GM21367 (cell line): ENCODE results near the gene RPUSD1.
"Not testable (repeated sequence)": the region's sequence is repeated elsewhere in the genome, so short reads cannot be mapped to it uniquely, and the experiment has no call there.

Experiments used
- ATAC-seq: cut with Tn5 transposase; IDR thresholded peaks from one replicate; pipeline ENCODE4 v1.9.1; 2021; ENCODE audit not compliant: unreplicated experiment

The RPUSD1 gene, protein sequence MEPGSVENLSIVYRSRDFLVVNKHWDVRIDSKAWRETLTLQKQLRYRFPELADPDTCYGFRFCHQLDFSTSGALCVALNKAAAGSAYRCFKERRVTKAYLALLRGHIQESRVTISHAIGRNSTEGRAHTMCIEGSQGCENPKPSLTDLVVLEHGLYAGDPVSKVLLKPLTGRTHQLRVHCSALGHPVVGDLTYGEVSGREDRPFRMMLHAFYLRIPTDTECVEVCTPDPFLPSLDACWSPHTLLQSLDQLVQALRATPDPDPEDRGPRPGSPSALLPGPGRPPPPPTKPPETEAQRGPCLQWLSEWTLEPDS

DNA sequence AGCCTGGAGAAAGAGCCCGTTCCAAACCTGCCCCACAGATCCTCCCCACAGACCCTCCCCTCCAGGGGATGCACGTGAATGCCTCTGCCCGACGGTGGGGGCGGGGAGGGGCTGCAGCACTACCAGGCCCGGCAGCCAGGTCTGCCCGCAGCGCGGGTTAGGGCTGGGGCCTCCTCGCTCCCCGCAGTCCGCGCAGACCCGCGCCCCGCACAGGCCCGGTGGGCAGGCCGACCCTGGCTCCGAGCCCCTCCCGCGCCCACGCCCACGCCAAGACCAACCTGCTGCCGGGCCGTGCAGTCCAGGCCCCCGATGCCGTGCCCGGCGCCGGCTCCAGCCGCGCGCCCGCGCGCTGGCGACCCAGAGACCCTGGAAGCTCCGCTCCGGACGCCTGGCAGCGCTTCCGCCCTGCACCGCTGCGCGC, at the start of gene RPUSD1:
TSS of gene RPUSD1 (minus strand) at position 404 of the 421 bp plus-strand sequence. CDS start 644 bp downstream, outside the sequence.
- no peak for ATAC-seq

DNA sequence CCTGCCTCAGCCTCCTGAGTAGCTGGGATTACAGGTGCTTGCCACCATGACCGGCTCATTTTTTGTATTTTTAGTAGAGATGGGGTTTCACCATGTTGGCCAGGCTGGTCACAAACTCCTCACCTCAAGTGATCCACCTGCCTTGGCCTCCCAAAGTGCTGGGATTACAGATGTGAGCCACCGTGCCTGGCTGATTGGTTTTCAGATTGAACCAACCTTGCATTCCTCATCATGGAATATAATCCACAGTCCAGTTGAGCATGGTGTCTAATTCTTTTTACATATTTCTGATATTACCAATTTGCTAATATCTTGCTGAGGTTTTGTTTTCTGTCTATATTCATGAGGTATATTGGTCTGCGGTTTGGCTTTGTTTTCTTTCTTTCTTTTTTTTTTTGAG, 48.6 kb upstream of the RPUSD1 start:
- ATAC-seq: not testable (repeated sequence)

DNA sequence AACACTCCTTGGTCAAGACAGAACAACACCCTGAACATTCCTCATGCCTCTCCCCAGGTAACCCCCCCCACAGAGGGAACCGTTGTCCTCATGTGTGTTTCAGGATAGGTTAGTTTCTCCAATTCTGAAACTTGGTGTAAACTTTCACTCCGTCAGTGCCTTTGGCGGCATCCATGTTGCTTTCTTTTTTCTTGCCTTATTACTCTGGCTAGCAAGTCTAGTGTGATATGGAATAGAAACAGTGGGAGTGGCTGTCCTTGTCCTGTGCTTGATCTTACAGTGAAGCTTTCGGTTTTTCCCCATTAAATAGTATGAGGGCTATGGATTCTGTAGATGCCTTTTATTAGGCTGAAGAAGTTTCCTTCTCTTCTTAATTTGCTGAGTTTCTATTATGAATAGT, 48.0 kb upstream of the RPUSD1 start:
- no peak for ATAC-seq

DNA sequence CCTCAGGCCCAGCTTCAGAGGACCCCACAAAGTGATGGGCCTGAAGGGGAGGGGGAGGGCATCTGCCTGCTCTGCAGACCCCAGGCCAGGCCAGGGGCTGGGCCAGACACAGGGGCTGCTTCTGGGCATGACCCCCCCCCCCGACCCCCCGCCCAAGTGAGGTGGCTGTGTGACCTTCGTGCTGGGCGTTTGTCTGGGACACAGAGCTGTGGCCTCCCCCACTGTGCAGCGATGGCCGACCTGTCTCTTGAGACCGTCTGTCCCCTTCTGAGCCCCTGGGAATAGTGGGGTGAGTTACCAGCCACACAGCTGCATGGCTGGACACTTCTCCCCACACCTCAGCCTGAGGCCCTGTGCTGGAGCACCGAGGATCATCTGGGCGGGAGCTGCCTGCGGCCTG, 47.2 kb upstream of the RPUSD1 start:
- no peak for ATAC-seq

DNA sequence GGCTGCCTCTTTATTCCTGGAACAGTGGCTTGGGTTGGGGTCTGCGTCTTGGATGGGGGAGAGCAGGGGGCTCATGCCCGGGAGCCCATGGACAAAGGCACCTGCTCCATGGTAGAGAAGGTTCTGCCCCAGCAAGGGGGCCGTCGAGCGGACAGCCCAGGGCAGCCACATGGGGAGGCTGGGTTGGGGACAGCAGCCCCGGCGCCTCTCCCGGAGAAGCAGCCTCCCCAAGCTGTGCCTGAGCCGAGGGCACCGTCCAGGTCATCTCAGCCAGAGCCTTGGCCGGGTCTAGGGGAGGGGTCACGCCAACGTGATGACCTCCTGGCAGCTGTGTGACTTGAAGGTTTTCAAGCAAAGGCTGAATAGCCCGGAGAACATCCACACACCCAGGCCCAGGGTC, 45.2 kb upstream of the RPUSD1 start:
- ATAC-seq: no peak

DNA sequence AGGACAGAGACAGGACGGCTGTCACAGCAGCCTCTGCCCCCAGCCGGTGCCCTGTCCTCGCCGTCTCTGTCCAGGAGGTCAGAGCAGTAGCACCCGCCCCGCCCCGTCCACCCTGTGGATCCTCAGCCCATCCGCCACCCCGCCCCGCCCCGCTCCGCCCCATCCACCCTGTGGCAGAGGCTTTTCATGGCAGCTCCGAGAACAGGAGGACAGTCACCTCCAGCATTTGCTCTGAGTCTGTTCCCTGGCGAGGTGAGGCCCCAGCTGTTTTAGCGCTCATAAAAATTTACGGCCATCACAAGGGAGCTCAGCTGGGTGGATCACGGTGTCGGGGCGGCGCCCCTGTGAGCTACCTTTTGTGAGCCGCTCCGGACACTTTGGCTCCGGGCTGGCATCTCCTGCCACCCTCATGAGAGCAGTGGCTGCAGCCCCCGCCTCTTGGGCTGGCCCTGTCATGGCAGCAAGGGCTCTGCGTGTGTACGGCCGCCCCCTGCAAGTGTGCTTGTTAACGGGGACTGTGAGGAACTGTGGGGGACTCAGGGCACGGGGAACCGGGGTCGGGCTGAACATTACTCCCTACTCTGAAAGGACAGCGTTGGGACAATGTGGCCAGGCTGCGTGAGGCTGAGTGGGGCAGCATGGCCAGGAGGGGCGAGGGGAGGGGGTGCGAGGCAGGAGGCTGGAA, 44.6 kb upstream of the RPUSD1 start:
- no peak for ATAC-seq

DNA sequence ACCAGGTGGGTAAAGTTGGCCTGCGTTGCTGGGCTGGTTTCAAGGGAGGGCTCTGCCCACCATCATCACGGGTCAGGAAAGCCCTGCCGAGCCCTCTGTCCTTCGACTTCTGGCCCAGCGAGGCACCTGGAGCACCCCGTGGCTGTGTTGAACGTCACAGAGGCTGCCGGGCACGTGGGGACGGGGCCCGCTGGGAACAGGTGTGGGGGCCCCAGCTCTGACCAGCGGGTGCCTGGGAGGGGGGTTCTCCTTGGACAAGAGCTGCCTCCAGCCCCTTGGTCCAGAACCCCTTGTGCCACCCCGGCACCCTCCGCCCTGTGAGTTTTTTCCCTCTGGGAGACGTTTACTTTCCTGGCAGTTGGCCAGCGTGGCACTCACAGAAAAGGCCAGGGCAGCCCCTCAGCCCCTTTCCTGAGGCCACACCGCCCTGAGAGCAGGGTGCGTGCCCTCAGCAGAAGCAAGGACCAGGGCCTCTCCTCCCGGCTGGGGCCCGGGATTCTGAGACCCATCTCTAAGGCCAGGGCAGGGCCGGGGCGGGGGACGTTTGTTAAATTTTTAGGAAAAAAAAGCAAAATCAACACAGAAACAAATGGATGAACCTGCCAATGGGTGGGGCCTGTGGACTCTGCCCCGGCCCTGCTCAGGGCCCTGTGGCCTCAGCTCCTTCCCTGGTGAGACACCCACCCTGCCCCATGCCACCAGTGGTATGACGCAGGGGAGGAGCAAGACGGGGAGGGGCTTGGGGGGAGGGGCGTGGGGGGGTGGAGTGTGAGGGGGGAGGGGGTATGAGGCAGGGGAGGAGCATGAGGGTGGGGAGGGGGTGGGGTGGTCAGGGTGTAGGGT, 43.6 kb upstream of the RPUSD1 start:
- no peak for ATAC-seq

DNA sequence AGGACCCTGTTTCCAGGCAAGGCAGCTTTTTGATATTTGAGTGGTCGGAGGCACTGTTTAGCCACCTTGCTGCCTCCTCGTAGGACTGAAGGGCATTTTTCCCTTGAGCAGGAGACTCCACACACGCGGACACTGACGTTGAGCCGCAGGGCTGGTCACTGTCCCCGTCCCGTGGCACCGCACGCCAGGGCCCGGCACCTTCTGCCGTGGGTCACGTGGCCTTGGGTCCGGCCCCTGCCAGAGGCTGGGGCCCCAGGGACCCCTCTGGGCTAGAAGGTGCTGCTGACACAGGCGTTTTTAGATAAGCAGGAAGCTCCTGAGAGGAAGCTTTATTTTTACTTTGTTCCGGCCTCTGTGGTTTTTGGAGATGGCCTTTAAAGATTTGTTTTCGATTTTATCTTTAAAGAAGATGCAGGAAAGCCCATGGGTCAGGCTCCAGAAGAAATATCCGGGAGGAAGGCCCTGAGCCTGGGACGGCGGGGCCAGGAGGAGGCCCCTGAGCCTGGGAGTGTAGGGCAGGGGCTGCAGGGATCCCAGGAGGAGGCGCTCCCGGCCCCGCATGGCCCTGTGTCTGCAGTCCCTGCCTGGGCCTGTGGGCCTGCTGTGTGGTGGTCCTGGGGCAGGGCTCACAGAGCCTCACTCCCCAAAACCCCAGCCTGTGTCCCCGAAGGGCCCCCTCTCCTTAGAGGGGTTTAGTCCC, 42.8 kb upstream of the RPUSD1 start:
- ATAC-seq: no peak

DNA sequence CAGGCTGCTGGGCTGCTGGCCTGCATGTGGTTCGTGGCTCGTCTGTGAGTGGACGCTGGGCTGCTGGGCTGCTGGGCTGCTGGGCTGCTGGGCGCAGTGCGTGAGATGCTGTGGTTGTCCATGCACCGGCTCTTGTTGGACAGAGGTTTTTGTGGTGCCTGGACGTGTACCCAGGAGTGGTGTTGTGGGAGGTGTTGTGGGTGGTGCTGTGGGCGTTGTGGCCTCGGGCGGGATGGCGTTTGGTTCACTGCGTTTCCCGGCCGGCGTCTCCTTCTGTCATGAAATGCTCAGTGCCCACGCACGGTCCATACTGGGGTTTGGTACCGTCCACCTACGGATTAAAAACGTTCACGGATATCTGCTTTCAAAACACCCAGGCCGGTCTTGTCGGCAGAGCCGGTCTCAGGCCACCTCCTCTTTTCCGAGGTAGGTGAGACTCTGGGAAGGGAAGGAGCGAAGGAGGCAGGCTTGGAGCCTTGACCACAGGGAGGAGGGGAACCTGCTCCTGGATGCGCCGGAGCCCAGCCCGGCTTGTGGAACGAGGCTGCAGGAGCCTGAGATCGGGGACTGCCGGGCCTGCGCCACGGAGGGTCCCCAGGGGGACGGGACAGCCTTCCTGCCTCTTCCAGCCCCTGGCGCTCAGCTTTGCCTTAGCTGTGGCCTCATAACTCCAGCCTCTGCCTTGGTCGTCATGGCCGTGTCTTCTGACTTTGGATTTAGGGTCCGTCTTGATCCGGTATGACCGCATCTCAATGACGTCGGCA, 42.1 kb upstream of the RPUSD1 start:
- ATAC-seq: no peak

DNA sequence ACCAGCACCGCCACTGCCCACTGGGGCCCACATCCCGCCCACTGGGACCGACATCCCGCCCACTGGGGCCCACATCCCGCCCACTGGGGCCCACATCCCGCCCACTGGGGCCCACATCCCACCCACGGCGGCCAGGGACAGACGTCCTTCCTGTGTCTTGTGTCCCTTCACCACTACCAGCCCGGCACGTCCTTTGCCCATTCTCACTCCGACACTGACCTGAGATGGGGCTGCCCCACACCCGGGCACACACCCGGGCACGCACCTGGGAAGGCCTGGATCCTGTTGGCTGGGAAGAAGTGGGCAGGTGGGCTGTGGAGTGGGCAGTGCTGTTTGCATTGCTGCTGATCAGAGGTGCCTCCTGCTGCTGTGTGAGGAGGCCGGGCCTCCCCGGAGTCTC, 40.7 kb upstream of the RPUSD1 start:
- no peak for ATAC-seq

DNA sequence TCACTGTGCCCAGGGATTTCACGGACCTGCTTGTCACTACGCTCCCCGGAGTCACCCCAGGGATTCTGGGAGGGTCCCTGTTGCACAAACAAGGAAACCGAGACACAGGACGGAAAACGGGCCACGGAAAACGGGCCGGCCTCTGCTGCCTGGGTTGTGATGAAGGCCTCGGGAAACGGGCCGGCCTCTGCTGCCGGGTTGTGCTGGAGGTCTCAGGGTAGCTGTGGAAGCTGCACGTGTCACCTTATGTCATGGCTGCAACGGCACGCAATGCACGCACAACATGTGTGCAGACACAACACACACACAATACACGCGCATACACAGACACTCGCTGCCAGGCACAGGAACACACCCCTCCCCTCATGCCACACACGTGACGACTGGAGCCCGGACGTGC, 39.3 kb upstream of the RPUSD1 start:
- no peak for ATAC-seq

DNA sequence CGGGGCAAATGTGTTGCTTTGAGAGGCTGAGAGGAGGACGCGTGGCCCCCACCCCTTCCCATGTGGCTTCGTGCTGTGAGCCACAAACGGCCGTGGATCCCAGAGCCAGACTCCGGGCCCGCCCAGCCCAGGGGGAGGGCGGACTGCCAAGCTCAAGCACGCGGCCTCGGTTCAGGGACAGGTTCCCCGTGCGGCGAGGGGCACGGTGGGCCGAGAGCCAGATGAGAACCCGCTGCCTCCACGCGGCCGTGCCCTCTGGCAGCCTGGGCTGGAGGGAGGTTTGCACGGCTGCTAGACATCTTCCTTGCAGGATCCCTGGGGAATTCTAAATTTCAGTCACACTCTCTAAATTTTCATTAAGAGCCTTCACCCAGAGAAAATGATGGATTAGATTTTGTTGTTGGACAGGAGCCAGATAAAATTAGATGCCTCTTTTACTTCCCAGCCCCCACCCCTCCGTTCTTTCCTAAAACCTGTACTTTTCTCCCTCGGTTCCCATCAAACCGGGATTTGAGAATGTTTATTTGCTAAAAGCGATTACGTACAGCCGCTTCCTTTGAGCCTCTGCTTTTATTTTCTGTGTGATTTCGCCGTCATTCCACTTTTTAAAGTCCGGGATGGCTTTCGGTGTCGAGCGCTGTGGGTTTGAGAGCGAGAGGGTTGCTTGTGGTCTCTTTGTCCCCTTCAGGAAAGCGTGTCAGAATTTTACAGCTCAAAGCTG, 37.3 kb upstream of the RPUSD1 start:
- no peak for ATAC-seq

DNA sequence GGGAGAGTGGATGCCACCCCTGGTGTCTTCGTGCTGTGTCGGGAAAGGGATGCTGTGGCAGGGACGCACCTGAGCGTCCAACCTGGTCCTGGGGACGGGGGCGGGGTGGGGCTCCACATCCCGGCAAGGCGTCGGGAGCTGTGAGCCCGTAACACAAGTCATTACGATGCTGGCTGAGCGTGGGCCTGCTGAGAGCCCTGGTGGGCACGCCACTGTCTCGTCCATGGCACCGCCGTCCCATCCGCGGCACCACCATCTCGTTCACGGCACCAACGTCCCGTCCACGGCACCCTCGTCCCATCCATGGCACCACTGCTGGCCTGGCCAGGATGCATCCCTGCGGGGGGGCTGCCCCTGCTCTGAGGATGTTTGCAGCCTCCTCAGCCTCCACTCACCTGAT, 36.4 kb upstream of the RPUSD1 start:
- no peak for ATAC-seq

DNA sequence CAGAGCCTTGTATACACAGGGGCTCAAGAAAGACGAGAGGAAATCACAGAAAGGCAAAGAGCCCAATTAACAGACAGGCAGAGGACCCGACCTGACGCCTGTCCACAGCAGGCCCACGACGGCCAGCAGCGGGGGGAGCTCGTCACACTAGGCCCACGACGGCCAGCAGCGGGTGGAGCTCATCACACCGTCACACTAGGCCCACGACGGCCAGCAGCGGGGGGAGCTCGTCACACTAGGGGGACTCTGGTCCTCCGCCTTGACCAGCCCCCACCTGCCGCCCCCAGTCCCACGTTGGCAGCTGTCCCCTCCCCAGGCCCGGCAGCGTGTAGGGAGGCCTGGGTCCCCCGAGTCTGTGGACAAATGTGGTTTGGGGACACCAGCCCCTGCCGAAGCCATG, 36.0 kb upstream of the RPUSD1 start:
- no peak for ATAC-seq

DNA sequence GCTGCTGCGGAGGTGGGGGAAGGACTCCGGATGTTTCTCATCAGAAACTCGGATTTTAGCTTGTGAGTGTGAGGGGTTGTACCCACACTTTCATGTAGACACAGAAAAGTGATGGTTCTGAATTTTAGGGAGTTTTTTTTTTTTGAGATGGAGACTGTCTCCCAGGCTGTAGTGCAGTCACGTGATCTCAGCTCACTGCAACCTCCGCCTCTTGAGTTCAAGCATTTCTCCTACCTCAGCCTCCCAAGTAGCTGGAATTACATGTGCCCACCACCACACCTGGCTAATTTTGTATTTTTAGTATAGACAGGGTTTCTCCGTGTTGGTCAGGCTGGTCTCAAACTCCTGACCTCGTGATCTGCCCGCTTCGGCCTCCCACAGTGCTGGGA, 34.7 kb upstream of the RPUSD1 start:
- no peak for ATAC-seq

DNA sequence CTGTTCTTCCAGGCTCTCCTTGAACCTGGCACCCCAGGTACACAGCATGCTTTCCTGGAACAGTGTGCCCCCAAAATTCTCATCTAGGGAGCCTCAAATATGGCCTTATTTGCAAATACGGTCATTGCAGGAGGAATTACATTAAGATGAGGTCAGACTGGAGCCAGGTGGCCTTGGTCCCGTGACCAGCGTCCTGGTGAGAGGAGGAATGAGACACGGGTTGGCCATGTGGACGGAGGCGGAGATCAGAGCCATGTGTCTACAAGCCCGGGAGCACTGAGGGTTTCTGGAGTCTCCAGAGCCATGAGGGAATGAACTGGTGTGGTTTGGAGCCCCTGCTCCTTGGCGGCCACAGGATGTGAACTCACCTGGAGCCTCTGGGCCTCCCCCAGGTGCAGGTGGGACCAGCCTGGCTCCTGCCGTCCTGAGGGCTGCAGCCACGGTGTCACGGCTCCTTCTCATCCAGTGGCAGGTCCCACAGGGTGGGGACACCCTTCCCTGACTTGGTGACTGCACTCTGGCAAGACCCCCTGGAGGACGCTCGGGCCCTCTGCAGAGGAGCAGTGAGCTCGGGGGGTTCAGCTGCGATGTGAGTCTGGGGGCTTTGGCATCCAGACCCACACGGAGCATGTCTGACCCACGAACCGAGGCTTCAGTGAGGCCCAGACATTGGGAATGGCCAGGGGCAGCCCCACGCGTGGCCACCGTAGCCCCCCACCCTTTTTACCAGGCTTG, 34.2 kb upstream of the RPUSD1 start:
- ATAC-seq: no peak

DNA sequence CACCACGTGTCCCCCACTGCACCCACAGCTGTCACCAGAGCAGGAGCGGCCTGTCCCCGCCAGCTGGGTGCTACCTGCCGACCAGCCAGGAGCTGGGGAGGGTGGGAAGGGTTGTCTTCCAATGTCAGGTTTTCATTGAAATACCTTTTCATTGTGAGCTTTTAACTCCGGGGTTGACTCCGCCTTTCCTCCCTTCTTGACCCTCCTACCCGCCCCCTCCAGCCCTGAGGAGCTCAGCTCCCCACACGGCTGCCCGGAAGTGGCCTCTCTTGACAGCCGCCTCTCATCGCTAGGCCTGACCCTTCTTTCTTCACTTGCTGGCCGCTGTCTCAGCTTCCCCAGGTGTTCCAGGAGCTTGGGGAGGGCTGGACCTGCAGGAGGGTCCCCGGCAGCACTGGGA, 33.6 kb upstream of the RPUSD1 start:
- ATAC-seq: no peak

DNA sequence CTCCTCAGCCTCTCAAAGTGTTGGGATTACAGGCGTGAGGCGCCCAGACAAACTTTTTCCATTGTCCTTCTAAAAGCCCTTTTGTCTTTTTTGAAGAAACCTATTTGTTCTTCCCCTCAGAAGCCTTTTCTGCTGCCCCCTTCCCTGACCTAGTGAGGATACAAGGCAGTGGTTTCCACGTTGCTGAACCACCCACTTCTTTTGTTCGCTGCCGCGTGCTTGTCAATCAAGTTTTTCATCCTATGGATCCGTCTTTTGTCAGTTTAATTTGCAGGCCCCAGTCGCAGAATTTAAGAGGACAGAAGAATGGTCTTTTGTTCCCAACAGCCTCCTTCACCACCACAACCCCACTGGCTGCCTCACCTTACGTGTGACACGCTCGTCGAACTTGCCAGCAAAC, 32.6 kb upstream of the RPUSD1 start:
- no peak for ATAC-seq

DNA sequence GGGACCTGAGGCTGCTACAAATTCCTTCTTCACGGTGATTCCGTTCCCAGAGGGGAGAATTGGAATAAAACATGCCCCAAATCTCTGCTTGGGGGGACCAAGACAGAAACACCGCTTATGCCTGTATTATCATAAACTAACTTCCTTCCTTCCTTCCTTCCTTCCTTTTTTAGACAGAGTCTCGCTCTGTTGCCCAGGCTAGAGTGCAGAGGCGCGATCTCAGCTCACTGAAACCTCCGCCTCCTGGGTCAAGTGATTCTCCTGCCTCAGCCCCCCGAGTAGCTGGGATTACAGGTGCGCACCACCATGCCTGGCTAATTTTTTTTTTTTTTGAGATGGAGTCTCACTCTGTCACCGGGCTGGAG, 31.8 kb upstream of the RPUSD1 start:
- ATAC-seq: not testable (repeated sequence)
